ENCODE results near the gene KCNK3.

The KCNK3 gene

GRCh38 chr2:26721115-26722032 lies 28.9 kb downstream of the KCNK3 start:
- H3K4me3 Mint-ChIP-seq: no peak overlapping the region
- H3K27ac Mint-ChIP-seq: no peak overlapping the region
- no peaks in the 10 kb centered on the region for H3K27me3 Mint-ChIP-seq (ENCODE audit: low read depth)
- H3K36me3 Mint-ChIP-seq (ENCODE audit: low read depth): no peaks in the 10 kb centered on the region
- no peaks in the 10 kb centered on the region for H3K4me1 Mint-ChIP-seq (ENCODE audit: low read depth)
- H3K9me3 Mint-ChIP-seq: no peaks in the 10 kb centered on the region

GRCh38 chr2:26722328-26722727 lies 29.8 kb downstream of the KCNK3 start:
- H3K4me1 Mint-ChIP-seq (ENCODE audit: low read depth): no peaks in the 10 kb centered on the region
- H3K36me3 Mint-ChIP-seq (ENCODE audit: low read depth): no peaks in the 10 kb centered on the region
- H3K4me3 Mint-ChIP-seq: no peak overlapping the region
- H3K9me3 Mint-ChIP-seq: no peaks in the 10 kb centered on the region
- H3K27ac Mint-ChIP-seq: no peak overlapping the region
- H3K27me3 Mint-ChIP-seq (ENCODE audit: low read depth): no peaks in the 10 kb centered on the region

GRCh38 chr2:26722911-26723310 lies 30.4 kb downstream of the KCNK3 start:
- Mint-ChIP-seq H3K4me1 (ENCODE audit: low read depth) (no peaks in the 10 kb centered on the region), H3K9me3 (no peaks in the 10 kb centered on the region), H3K27ac (no peak overlapping the region), H3K27me3 (ENCODE audit: low read depth) (no peaks in the 10 kb centered on the region), H3K4me3 (no peak overlapping the region), H3K36me3 (ENCODE audit: low read depth) (no peaks in the 10 kb centered on the region)

GRCh38 chr2:26723475-26723874 lies 31.0 kb downstream of the KCNK3 start:
- Mint-ChIP-seq H3K4me1 (ENCODE audit: low read depth) (no peaks in the 10 kb centered on the region), H3K27me3 (ENCODE audit: low read depth) (no peaks in the 10 kb centered on the region), H3K9me3 (no peaks in the 10 kb centered on the region), H3K27ac (no peak overlapping the region), H3K36me3 (ENCODE audit: low read depth) (no peaks in the 10 kb centered on the region), H3K4me3 (no peak overlapping the region)

GRCh38 chr2:26723991-26724750 lies 31.6 kb downstream of the KCNK3 start:
- Mint-ChIP-seq H3K36me3 (ENCODE audit: low read depth) (no peaks in the 10 kb centered on the region), H3K27me3 (ENCODE audit: low read depth) (no peaks in the 10 kb centered on the region), H3K4me3 (no peak overlapping the region), H3K27ac (no peak overlapping the region), H3K9me3 (no peaks in the 10 kb centered on the region), H3K4me1 (ENCODE audit: low read depth) (no peaks in the 10 kb centered on the region)

GRCh38 chr2:26724784-26725520 lies 32.4 kb downstream of the KCNK3 start:
- no peak overlapping the region for H3K27ac Mint-ChIP-seq
- H3K4me1 Mint-ChIP-seq (ENCODE audit: low read depth): no peaks in the 10 kb centered on the region
- H3K36me3 Mint-ChIP-seq (ENCODE audit: low read depth): no peaks in the 10 kb centered on the region
- H3K27me3 Mint-ChIP-seq (ENCODE audit: low read depth): no peaks in the 10 kb centered on the region
- H3K9me3 Mint-ChIP-seq: no peaks in the 10 kb centered on the region
- H3K4me3 Mint-ChIP-seq: no peak overlapping the region

GRCh38 chr2:26725521-26725820 lies 32.9 kb downstream of the KCNK3 start:
- no peaks in the 10 kb centered on the region for H3K4me1 Mint-ChIP-seq (ENCODE audit: low read depth)
- H3K9me3 Mint-ChIP-seq: no peaks in the 10 kb centered on the region
- no peaks in the 10 kb centered on the region for H3K27me3 Mint-ChIP-seq (ENCODE audit: low read depth)
- no peak overlapping the region for H3K27ac Mint-ChIP-seq
- H3K4me3 Mint-ChIP-seq: no peak overlapping the region
- H3K36me3 Mint-ChIP-seq (ENCODE audit: low read depth): no peaks in the 10 kb centered on the region

GRCh38 chr2:26726228-26726627 lies 33.7 kb downstream of the KCNK3 start:
- Mint-ChIP-seq H3K27ac (no peak overlapping the region), H3K9me3 (no peaks in the 10 kb centered on the region), H3K36me3 (ENCODE audit: low read depth) (no peaks in the 10 kb centered on the region), H3K27me3 (ENCODE audit: low read depth) (no peaks in the 10 kb centered on the region), H3K4me1 (ENCODE audit: low read depth) (no peaks in the 10 kb centered on the region), H3K4me3 (no peak overlapping the region)

- Mint-ChIP-seq H3K4me3 (no peak overlapping the region), H3K36me3 (ENCODE audit: low read depth) (no peaks in the 10 kb centered on the region), H3K4me1 (ENCODE audit: low read depth) (no peaks in the 10 kb centered on the region), H3K27ac (no peak overlapping the region), H3K9me3 (no peaks in the 10 kb centered on the region), H3K27me3 (ENCODE audit: low read depth) (no peaks in the 10 kb centered on the region)
Measured at GRCh38 chr2:26727641-26728561, 35.4 kb downstream of the KCNK3 start.

GRCh38 chr2:26729311-26729710 lies 36.8 kb downstream of the KCNK3 start:
- Mint-ChIP-seq H3K4me3 (no peak overlapping the region), H3K27ac (no peak overlapping the region), H3K4me1 (ENCODE audit: low read depth) (no peaks in the 10 kb centered on the region), H3K36me3 (ENCODE audit: low read depth) (no peaks in the 10 kb centered on the region), H3K27me3 (ENCODE audit: low read depth) (no peaks in the 10 kb centered on the region), H3K9me3 (no peaks in the 10 kb centered on the region)

- no peaks in the 10 kb centered on the region for H3K36me3 Mint-ChIP-seq (ENCODE audit: low read depth)
- no peaks in the 10 kb centered on the region for H3K4me1 Mint-ChIP-seq (ENCODE audit: low read depth)
- no peak overlapping the region for H3K4me3 Mint-ChIP-seq
Measured at GRCh38 chr2:26730549-26731344, 38.2 kb downstream of the KCNK3 start.

GRCh38 chr2:26731714-26732113 lies 39.2 kb downstream of the KCNK3 start:
- no peaks in the 10 kb centered on the region for H3K4me1 Mint-ChIP-seq (ENCODE audit: low read depth)
- H3K4me3 Mint-ChIP-seq: no peak overlapping the region
- H3K27me3 Mint-ChIP-seq (ENCODE audit: low read depth): no peaks in the 10 kb centered on the region
- H3K9me3 Mint-ChIP-seq: no peaks in the 10 kb centered on the region
- no peaks in the 10 kb centered on the region for H3K36me3 Mint-ChIP-seq (ENCODE audit: low read depth)
- H3K27ac Mint-ChIP-seq: no peak overlapping the region

More at GRCh38 chr2:26730549-26731344, 38.2 kb downstream of the KCNK3 start:
- no peaks in the 10 kb centered on the region for H3K27me3 Mint-ChIP-seq (ENCODE audit: low read depth)
- no peak overlapping the region for H3K27ac Mint-ChIP-seq
- no peaks in the 10 kb centered on the region for H3K9me3 Mint-ChIP-seq

- H3K36me3 Mint-ChIP-seq (ENCODE audit: low read depth): no peaks in the 10 kb centered on the region
- no peaks in the 10 kb centered on the region for H3K4me1 Mint-ChIP-seq (ENCODE audit: low read depth)
- no peak overlapping the region for H3K4me3 Mint-ChIP-seq
- H3K27me3 Mint-ChIP-seq (ENCODE audit: low read depth): peaks cover 4% of the 10 kb centered on the region
- H3K27ac Mint-ChIP-seq: no peak overlapping the region
- no peaks in the 10 kb centered on the region for H3K9me3 Mint-ChIP-seq
Measured at GRCh38 chr2:26732446-26732845, 39.9 kb downstream of the KCNK3 start.
